GM12892 (cell line): ENCODE results near the gene TBC1D30.

Experiments used
- POLR2A ChIP-seq: IDR thresholded peaks from 2 replicates; pipeline ENCODE4 v1.6.1; 2011; ENCODE audit warnings: low read depth, low read length, control low read depth
- POLR2AphosphoS5 ChIP-seq: IDR thresholded peaks from 2 replicates; pipeline ENCODE4 v1.6.1; 2011; ENCODE audit warnings: low read depth, low read length, control low read depth

- TF ChIP-seq POLR2A (no peak), POLR2AphosphoS5 (no peak)
Measured at GRCh38 chr12:64828713-64829112, 4.3 kb downstream of the TBC1D30 start.
